NCI-H146 (cell line): ENCODE results near the gene GAD2.
A peak's percentile ranks its signal among the peaks of the same experiment; 100 is the strongest.

Experiments
- DNase-seq: peaks from one replicate; lab custom pipeline; 2025; lab: John Stamatoyannopoulos, UW

Gene GAD2

DNA sequence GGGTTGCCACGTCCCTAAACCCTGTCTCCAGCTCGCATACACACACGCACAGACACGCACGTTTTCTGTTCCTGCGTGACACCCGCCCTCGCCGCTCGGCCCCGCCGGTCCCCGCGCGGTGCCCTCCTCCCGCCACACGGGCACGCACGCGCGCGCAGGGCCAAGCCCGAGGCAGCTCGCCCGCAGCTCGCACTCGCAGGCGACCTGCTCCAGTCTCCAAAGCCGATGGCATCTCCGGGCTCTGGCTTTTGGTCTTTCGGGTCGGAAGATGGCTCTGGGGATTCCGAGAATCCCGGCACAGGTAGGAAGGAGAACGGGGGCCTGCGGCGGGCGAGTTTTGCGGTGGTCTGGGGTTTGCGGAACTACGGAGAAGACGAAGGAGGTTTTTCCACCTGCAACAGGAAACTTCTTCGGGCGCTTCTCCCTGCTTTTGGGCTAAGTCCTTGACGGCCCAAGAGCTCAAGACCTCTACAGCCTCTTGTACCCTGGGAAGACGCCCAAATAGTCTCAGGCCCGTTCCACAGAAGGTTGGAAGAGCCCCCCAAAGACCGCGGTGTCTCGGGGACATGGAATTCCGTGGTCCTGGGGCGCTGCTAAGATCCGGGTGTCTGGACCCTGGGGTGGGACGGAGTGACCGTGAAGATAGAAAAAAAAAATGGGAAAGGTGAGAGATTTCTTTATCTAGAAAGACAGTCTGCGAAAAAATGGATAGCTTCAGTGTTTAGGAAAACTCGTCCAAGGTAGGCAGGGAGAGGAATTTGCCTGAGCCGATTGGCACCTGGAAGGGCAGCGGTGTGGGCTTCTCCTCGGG lies at the start of gene GAD2:
Gene GAD2 (plus strand): TSS at position 190 of the 811 bp plus-strand sequence. CDS start 36 bp downstream, at position 226.
- peak; percentile 63 for DNase-seq

DNA sequence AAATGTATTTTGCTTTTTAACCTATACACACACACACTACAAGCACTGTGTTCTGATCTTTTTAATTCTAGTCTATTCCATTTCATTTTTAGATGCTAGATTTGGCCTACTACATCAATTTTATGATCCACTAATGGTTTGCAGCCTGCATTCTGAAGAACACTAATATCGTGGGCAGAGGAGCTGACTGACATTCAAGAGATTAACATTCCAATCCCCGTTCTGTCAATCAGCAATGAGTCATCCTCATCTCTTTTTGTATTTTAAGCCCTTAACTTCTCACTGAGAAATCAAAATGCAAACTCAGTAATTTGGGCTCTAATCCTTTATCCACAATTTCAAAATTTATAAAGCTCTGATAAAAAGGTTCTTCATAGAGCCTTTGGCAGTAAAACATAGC lies 47.1 kb upstream of the GAD2 start:
- DNase-seq: no peak

DNA sequence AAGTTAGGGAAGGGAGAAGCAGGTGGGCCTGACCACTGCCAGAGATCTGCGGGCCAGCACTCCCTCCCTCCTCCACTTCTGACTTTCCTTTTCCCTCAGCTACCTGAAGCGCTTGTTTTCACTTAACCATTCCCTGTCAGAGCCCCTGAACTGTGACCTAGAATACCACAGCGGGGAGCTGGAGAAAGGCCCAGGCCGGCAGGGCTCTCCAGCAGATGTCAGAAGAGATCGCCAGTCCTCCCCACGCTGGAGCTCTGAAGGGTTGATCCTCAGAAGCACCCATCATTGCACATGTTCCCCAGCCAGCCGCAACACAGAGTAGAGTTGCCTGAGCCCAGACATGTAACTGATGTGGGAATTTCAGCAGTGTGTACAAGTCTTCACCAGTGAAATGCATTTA lies 44.4 kb upstream of the GAD2 start:
- DNase-seq: no peak

DNA sequence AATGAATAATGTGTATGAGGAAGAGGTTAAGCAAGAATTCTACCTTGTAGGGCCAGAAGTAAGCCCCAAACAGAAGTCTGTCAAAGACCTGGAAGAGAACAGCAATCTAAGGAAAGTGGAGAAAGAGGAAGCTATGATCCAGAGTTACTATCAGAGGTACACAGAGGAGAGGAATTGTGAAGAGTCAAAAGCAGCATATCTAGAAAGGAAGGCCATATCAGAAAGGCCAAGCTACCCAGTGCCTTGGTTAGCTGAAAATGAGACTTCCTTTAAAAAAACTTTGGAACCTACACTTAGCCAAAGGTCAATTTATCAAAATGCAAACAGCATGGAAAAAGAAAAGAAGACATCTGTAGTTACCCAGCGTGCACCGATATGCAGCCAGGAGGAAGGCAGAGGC lies 42.7 kb upstream of the GAD2 start:
- no peak for DNase-seq

DNA sequence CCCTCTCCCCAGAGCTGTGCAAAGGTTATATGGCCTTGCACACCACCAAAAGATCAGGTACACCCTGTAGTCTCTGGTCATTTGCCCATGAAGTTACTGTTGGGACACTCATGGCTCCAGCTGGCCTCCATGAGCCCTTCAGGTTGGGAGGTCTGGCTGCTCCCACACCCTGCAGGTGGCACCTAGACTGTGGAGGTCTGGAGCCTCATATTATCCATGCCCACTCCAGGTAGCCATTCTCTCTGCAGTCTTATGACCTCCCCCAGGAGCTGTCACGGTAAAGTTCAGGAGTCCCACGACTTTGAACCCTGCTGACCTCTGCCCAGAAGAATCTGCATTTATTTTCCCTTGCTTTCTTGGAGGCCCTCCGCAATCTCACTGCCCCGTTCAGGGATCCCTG lies 39.2 kb upstream of the GAD2 start:
- no peak for DNase-seq

DNA sequence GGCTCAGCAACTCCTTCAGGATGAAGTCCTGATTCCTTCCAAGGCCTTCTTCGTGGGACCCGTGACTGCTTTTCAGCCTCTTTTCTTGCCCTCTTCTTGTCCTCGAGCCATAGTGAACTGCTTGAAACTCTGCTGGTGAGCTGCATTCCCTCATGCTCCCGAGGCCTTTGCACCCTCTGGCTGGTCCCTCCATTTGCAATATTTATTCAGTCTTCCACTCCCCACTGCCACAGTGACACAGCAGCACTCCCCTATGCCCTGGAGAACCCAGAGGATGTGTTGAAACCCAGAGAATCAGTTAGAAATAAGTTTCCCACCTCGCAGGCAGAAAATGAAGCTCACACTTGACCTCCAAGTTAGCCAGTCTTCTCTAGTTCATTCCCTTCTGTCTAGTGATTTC lies 22.3 kb upstream of the GAD2 start:
- DNase-seq: no peak

DNA sequence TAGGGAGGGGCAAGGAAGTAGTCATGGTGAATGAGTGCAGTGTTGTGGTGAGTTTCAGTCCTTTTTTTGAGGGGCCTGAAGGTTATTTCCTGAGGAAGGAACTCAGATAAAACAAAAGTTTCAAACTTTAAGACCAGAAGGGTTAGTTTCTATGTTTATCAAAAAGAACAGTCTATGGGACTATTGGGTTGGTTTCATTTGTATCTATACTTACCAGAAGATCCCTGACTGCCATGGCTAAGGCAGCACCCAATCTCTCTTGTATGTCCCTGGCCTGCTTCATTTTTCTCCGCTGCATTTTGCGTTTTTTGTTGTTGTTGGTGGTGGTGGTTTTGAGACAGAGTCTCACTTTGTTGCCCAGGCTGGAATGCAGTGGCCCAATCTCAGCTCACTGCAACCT lies 19.3 kb upstream of the GAD2 start:
- no peak for DNase-seq

DNA sequence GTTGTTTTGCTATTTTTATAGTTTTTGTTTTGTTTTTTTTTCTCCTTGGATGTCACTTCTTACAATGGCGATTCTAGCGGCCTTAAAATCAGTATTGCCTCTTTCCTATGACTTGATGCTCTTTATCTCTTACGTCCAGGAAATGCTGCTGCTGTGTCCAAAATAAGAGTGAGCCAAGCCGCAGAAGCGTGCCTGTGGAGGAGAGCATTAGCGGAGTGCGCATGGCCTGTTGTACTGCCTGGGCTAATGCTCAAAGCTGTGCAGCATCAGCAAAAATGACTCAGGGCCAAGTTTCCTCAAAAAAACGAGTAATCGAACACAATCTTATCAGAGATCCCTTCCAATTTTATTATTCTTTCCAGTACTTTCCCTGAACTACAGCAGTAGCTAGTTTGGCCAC lies 18.5 kb upstream of the GAD2 start:
- DNase-seq: no peak

DNA sequence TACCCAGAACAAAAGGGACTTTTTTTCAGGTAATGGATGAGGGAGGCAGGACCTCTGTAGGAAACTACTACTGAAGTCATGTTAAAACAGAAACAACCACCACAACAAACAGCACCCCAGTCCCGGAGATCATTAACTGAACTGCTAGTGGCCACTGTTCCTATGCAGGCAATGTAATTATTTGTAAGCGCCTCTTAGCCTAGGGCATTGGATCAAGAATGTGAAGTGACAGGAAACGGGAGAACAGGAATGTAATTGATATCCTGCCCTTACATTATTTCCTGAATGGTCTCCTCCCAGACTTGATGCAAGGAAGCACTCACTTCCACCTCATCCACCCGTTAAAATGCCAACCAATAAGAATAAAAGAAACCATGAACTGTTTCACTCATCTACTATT lies 16.7 kb upstream of the GAD2 start:
- DNase-seq: no peak

DNA sequence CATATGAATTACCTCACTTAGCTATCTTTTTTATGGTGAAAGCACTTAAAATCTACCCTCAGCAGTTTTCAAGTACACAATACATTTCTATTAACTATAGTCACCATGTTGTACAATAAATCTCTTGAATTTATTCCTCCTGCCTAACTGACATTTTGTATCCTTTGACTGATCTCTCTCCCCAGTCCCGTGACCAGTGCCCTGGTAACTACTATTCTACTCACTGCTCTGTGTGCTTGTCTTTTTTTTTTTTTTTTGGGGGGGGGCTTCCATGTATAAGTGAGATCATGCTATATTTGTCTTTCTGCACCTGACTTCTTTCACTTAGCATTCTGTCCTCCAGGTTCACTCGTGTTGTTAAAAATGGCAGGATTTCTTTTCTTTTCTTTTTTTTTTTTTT lies 11.4 kb upstream of the GAD2 start:
- no peak for DNase-seq

DNA sequence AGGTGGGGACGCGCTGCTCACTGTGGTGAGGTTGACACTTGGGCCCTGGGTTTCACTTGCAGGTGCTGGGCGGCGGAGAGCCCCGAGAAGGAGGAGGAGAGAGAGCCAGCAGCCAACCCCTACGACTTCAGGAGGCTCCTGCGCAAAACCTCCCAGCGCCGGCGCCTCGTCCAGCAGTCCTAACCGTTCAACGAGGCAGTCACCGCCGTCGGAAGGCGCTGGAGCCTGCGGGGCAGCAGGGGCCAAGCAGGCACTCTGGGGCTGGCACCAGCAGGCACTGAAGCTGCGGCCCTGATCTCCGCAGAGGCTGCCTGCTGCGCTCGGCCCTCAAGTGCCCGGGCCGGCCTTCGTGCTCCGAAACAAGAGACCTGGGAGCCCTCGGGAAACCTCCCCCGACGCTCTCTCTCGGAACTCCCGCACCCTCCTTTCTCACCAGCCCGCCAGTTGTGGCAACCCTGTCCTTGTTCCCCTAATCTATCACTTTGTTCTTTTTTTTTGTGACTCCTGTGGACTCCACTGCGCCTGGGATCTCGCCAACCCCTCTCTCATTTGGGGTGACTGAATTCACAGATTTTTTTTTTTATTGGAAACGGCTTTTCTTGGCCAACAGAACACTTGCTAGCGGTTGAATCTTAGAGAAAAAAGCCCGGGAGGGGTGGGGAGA lies 4.7 kb upstream of the GAD2 start:
- no peak for DNase-seq

DNA sequence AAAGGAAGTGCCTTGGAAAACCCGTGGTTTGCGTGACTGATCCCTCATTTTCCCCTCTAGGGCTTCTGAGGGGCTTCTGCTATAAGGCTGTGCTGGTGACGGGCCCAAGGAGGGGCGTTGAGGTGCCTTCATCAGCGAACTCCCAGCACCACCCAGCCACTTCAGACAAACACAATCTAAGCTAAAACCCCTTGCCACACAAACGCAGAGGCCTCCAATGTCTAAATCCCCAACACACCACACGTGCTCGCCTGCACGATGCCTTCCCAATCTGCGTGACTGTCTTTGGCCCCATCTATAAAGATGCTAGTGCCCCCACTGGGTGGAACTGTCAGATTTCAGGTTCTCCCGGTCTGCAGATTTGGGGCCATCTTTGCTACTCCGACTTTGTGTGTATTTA lies 4.1 kb upstream of the GAD2 start:
- DNase-seq: no peak

DNA sequence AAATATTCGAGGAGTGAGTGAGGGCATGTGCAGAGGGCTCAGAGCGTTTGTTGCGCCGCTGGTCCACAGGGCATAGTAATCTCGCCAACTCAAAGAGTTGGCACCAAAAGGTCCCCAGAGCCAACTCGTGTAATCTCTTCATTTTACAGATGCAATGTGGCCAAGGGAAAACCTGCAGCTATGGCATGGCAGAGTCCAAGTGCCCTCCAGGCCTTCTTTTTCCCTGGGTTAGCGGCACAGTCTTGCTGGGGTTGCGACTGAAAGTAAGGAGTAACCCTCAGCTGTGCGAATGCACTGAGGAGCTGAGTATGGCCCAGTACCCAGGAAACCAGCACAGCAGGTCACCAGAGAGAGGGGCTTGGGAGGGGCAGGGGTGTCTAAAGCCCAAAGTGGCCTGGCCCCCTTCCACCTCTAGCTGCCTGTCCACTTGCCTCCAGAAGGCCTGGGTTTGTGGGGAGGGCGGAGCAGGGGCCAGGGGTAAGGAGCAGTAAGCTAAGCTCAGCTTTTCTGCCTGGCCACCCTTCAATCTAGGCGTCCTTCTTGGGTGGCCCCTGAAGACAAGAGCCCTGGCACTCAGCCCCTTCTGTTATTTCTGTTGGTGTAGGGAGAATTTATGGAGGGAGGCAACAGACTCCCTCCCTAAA lies 3.3 kb upstream of the GAD2 start:
- DNase-seq: no peak

DNA sequence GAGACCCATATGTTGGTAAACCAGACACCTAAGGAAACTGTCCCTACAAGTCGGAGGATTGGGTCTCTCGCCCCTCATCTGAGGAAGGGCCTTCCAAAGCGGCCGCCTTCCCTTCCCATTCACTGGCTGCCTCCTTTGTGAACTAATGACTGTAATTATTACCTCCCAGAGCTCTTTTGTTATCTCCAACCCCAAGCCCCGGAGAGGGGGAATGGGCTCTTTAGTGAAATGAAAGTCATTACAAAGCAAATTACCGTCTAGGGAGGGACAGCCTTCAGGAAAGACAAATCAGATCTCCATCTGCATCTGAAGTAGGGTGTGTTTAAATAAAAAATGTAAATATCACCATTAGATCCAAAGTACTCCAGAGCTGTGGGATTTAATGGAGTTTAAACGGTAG lies 2.6 kb upstream of the GAD2 start:
- peak; percentile 94 for DNase-seq

DNA sequence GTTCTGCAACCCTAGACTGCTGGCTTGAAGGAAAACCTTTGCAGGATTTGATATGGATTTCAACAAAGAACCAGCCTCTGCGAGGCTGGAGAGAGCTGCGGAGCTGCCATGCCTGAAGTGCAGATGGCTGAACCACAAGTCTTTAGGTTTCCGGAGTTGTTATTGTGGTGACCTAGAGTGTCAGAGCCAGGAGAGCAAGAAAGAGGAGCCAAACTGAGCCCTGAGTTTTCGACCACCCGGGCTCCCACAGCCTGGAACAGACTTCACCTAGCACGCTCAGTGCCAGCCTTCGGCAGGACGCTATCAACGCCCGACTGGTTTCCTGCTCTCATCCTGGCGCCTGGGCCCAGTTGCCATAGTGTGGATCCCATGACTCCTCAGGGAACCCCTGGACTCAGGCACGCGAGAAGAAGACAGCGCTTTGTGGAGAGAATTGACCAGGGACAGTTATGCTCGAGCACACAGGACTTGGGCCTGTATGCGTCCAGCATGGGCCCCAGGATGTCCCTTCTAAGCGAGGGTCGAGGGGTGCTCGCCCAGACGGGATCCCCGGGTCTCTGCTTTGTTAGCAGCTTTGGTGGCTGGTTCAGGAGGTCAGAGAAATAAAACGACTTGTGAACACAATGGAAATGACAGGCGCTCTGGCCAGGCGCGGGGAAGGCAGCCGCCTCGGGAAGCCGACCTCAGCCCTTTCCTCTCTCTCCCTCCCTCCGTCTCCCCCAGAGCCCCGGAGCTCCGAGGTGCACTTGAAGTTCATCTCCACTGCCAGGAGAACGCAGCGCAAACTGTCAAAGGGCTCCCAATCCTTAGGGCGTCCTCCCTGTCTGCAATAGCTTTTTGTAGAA lies 1.8 kb upstream of the GAD2 start:
- DNase-seq: peak; percentile 42

DNA sequence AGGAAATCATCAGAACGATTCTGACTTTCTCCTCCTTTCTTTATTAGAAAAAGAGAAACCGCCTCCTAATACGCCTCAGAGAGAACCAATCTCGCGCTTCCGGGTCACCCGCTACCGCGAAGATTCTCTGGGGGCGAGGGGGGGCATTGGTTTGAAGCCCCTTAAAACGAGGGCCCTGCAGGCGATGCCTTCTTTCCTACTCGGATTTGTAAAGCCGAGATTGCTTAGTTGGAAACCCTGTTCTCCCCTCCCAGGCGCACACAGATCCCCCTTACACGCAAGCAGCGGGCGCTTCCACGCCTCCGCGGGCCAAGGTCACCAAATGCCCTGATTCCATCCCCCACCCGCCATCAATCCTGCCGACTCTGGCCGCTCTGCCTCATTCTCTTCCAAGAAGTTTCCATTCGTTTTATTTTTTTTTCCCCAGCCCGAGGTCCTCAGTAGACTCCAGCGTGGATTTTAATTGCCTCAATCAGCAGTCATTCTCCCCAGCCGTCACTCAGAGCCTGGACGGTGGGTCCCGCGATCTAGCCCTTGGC lies 1.1 kb upstream of the GAD2 start:
- DNase-seq: peak; percentile 71

DNA sequence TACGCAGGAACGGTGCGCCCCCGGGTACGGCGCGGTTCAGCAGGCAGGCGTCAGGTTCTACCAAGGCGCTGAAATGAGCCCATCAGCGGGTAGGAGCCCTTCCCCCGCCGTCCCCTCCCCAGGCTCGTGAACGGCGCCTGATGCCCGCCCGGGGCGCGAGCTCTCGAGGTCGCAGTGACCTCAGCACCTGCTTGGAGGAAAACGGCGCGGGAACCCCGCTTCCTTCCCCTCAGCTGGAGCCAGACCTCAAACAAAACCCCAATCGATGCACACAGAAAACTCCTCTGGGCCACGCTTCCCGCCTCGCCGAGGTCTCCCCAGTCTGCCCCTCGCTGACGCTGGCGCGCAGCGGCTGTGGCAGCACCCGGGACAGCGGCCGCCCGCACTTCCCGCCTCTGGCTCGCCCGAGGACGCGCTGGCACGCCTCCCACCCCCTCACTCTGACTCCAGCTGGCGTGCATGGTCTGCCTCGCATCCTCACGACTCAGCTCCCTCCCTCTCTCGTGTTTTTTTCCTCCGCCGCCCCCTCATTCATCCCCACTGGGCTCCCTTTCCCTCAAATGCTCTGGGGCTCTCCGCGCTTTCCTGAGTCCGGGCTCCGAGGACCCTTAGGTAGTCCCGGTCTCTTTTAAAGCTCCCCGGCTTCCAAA lies 514 bp upstream of the GAD2 start:
- DNase-seq: peak; percentile 81

DNA sequence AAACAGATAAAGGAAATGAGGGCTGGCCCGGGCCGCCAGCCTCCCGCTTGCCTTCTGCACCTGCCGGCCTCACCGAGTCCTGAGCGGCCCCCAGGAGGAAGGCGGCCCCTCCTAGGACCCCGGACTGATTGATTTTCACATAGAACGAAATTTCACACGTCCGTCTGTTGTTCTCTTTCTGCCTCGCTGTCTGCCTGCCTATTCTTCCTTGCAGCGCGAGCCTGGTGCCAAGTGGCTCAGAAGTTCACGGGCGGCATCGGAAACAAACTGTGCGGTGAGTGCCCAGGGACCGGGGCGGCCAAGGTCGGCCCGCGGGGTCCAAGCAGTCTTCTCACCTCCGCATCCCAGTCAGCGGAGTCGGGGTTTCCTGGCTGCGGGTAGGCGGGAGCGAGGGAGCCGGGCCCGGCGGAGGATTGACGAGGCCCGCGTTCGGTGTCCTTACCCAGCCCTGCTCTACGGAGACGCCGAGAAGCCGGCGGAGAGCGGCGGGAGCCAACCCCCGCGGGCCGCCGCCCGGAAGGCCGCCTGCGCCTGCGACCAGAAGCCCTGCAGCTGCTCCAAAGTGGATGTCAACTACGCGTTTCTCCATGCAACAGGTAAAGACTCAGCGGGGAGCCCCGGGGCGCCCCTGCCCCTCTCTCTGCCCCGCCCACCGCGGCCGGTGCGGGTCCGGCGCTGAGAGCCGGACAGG lies 967 bp downstream of the GAD2 start:
- DNase-seq: peak; percentile 75

DNA sequence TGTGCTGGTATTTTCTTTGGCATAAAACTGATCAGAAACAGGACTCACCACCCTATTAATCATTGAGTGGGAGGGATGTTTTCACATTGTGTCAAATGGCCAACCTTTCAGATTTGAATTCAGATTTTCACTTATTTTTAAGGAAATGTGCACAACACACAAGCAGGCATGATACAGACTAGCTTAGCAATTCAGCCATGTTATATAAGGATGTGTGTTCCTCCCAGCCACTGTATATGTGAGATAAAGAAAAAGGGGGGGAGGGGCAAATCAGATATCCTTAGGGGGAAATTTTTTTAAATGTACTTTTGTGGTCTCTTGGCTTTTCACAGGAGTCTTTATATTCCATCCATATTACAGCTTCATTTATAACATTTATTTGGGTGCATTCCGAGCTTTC lies 3.1 kb downstream of the GAD2 start:
- DNase-seq: no peak

DNA sequence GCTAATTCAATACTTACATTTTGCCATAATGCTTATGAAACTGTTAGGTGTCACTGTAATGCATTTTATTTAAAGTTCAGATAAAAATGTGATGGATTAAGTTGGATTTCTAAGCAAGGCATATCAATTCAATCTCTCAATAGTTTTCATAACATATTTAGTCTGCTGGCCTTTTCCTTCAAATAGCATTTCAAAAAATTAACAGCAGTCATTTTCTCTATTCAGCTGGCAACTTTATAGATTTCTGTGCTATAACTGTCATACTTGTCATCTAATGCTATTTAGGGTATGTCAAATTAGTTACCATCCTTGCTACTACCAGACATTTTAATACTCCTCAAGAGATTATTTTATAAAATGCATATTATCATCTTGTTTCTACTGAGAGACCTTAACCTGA lies 4.3 kb downstream of the GAD2 start:
- no peak for DNase-seq

DNA sequence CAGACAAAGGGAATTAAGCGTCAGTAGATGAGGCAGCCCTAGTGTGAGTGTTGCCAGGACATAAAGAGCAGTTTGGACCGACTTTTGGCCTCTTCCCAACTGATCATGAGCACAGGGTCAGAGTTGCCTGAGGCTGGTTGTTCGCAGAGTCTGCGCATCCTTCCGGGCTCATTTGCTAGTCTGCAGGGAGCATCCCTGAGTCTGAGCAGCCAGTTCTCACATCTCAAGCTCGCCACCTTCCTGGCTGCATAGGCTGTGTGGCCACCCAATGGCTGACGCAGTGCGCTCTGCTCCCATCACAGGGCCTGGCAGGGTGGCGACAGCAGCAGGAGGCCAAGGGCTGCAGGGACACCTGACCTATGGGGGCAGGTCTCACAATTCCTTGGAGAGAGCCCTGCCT lies 5.0 kb downstream of the GAD2 start:
- DNase-seq: no peak
